Vagina (tissue), 2 donors: Measurements from ENCODE around the gene SERPINB5.

ENCODE experiments used
- POLR2A ChIP-seq, 2 donors: fragments of 450-650 bp; IDR thresholded peaks; one replicate each; pipeline ENCODE4 v1.6.1; 2017; ENCODE audit warnings: antibody characterized with exemption in 2 of 2, mild to moderate bottlenecking in 2 of 2, moderate library complexity in 2 of 2
- POLR2AphosphoS5 ChIP-seq, 2 donors: sonication (generic); formaldehyde crosslinking; IDR thresholded peaks; one replicate each; pipeline ENCODE4 v1.9.0; 2017; ENCODE audit warnings: antibody characterized with exemption in 2 of 2, mild to moderate bottlenecking in 2 of 2, low read depth in 1 of 2; ENCODE audit not compliant: insufficient read depth in 1 of 2
- TF ChIP-seq, protein P1 (sequence below), 3 experiments: fragments of 450-650 bp in 2 of 3; fragments of 200-600 bp in 1 of 3; sonication (generic) in 1 of 3; IDR thresholded peaks; one replicate each; pipeline ENCODE4 v1.5.1; 2017 to 2019; ENCODE audit warnings: antibody characterized with exemption in 3 of 3, mild to moderate bottlenecking in 2 of 3, moderate library complexity in 2 of 3

- TF ChIP-seq, protein P1, sequence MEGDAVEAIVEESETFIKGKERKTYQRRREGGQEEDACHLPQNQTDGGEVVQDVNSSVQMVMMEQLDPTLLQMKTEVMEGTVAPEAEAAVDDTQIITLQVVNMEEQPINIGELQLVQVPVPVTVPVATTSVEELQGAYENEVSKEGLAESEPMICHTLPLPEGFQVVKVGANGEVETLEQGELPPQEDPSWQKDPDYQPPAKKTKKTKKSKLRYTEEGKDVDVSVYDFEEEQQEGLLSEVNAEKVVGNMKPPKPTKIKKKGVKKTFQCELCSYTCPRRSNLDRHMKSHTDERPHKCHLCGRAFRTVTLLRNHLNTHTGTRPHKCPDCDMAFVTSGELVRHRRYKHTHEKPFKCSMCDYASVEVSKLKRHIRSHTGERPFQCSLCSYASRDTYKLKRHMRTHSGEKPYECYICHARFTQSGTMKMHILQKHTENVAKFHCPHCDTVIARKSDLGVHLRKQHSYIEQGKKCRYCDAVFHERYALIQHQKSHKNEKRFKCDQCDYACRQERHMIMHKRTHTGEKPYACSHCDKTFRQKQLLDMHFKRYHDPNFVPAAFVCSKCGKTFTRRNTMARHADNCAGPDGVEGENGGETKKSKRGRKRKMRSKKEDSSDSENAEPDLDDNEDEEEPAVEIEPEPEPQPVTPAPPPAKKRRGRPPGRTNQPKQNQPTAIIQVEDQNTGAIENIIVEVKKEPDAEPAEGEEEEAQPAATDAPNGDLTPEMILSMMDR (IDR thresholded peaks at IDR 0.05): no peak
- TF ChIP-seq POLR2AphosphoS5 (IDR thresholded peaks at IDR 0.05; ENCODE audit: insufficient read depth in 1 of 2, low read depth in 1 of 2) (peak in 1 of 2 donors; percentile 80), POLR2A (IDR thresholded peaks at IDR 0.05) (no peak)
Measured at GRCh38 chr18:63553081-63553480, 76.3 kb downstream of the SERPINB5 start.
